Nucleus accumbens (tissue), 56 donors: ENCODE measurements around the gene CSNK1E.

Experiments
- DNase-seq, 56 donors: peaks; one replicate each; lab custom pipeline; 2025; lab: John Stamatoyannopoulos, UW

CSNK1E gene

GRCh38 chr22:38309614-38310517 lies 7.4 kb downstream of the CSNK1E start:
- DNase-seq = no peak

DNA sequence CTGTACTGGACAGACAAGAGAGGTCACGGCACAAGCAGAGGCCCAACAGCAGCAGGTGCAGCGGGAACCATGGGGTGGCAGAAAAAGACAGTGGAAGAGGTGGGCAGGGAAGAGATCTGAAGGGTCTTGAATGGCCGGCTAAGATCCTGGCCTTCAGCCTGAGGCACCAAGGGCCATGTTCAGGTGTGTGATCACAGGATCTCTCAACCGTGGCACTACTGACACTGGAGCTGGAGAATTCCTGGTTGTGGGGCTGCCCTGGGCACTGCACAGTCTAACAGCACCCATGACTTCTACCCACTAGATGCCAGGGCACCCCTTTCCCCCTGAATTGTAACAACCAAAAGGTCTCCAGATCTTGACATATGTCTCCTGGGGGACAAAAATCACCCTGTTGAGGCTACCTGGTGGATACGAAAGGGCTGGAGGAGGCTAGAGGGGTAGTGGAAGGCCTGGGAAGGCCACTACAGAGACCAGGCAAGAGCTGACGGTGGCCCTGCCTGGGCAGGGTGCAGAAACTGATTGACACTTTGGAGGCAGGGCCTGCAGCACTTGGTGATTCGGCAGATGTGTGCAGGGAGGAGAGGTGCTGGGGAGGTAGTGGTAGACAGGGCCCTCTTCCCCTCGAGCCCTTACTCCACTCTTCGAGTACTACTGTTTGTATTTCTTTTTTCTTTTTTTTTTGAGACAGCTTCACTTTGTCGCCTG lies 8.3 kb downstream of the CSNK1E start:
- DNase-seq = no peak

- peak in 6 of 56 donors; percentile 11 to 51 (median 20) for DNase-seq
These were observed 11.5 kb downstream of the CSNK1E start for GRCh38 chr22:38305471-38306448.

DNA sequence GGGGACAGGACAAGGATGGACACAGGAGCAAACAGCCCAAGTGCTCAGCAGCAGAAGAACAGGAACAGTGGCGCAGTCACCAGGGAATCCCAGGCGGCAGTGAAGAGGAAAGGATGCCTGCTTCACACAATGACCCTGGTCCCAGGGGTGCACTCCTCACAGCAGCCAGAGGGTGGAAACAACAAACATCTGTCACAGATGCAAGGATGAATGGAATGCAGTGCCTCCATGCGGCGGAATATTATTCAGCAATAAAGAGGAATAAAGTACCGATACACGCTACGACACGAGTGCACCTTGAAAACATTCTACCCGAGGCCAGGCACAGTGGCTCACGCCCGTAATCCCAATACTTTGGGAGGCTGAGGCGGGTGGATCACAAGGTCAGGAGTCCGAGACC lies 12.7 kb downstream of the CSNK1E start:
- peak in 1 of 56 donors; percentile 25 for DNase-seq

GRCh38 chr22:38303974-38304373 lies 13.3 kb downstream of the CSNK1E start:
- no peak for DNase-seq

DNA sequence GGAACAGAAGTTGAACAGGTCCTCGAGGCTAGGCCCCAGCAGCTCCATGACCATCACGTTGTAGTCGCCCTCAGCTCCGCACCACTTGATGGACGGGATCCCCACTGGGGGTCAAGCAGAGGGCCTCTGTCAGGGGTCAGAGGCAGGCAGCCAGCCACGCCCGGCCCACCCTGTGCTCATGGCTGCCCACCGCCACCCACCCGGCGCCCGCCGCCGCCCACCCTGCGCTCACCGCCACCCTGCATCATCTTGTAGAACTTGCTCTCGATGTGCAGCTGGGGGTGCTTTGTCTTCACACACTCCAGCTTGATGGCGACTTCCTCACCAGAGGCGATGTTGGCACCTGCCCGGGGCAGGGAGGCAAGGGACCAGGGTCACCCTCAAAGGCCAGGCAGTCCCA lies 14.3 kb downstream of the CSNK1E start:
- no peak for DNase-seq

GRCh38 chr22:38300946-38301345 lies 16.3 kb downstream of the CSNK1E start:
- DNase-seq = no peak

- DNase-seq = no peak
These were observed 16.9 kb downstream of the CSNK1E start for GRCh38 chr22:38300197-38300945.

DNA sequence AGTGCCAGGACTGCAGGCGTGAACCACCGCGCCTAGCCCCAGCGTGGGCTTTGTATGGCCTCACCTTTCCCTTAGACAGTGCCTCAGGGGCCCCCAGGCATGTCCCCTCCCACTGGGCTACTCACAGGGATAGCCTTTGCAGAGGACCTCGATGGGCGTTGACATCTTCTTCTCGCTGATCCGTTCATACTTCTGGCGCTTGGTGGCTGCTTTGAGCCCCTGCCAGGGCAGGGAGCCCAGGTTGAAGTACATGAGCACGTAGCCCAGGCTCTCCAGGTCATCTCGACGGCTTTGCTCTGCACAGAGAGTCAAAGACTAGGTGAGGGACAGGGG lies 17.5 kb downstream of the CSNK1E start:
- DNase-seq = no peak

GRCh38 chr22:38298312-38299005 lies 18.8 kb downstream of the CSNK1E start:
- no peak for DNase-seq

DNA sequence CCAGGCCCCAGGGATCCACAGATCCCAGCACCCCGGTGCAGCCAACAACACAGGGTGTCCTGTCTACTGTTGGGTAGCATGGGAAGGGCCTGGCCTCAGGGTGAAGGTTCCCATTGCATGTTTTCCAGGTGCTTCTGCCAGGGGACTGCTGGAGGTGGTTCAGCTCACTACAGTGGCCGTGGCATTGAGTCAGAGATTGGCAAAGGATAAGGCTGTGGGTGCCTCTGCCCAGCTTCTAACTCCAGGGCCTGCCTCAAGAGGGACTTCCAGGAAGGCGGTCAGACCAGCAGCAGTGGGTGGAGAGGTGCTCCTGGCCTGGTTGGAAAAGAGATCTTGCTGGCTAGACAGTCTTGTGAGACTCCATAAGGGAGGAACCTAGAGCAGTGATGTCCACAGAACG lies 20.9 kb downstream of the CSNK1E start:
- DNase-seq = no peak

- DNase-seq = no peak
These were observed 21.4 kb downstream of the CSNK1E start for GRCh38 chr22:38295863-38296262.

GRCh38 chr22:38295339-38295738 lies 21.9 kb downstream of the CSNK1E start:
- no peak for DNase-seq

DNA sequence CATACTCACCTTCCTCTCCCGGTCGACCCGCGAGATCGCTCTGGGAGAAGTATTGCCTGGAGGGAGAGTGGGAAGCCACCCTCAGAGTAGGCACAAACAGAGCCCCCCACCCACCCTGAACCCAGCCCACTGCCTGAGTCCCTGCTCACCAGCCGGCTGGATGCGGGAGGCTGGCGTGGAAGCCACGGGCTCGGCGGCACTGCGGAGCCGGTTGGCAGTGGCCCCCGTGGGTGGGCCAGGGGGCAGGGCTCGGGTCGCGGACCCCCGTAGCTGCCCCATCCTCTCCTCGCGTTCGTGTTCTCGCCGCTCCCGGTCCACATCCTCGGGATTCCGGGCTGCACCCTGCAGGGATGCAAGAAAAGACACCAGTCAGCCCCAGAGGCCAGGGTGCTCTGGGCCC lies 23.0 kb downstream of the CSNK1E start:
- DNase-seq = no peak

- DNase-seq = no peak
These were observed 24.5 kb downstream of the CSNK1E start for GRCh38 chr22:38292694-38293093.

DNA sequence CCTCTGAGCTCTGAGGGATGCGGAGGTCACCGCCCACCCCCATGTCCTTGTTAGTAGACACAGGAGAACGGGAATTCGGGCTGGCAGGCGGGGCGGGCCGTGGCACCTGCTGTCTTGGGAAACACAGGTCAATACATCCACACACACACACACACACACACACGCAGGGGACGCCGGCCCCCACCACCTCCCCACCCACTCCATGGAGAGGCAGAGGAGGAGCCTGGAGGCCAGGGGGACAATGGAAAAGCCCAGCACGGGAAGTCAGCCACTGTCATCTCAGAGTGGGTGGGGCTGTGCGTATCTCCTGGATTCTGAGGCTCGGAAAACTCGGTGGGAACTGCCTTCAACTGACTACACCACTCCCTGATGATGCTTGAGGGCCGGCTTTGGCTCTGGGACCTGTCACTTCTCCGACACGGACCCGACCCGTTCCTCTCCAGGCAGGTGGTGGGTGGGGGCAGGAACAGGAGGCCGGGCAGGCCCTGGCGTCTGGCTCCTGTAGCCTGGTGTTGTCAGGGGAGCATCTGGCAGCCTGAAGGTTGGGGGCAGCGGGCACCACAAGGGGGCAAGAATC lies 25.9 kb downstream of the CSNK1E start:
- no peak for DNase-seq

- DNase-seq = no peak
These were observed 26.9 kb downstream of the CSNK1E start for GRCh38 chr22:38290347-38290746.

DNA sequence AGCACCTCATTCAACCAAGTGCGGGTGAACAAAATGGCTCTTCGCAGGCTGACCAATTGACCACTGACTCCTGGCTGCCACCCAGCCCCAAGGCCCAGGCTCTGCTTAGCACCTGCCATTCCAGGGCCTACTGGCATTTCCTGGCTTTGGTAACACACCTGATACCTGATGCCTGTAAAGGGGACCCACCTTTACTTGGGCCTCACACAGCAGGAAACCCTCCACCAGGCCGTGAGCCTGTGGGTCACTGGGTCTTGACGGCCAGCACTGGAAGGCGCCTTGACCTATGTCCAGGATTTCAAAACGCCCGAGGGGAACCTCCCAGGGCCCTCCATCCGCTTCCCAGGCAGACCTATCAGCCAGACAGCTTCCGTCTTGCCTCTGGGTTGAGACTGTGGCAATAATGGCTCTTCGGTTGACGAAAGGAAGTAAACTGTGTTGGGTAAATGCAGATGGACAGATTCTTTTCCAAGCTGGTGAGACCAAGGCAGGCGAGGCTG lies 27.6 kb downstream of the CSNK1E start:
- no peak for DNase-seq
